WTC11 (cell line): Measurements from ENCODE around the gene NCBP1. TPM values are rescaled to one million over a fixed set of nuclear protein-coding genes. Genes with fewer than 3 reads are reported as not detected.
"Not testable (repeated sequence)": the region's sequence is repeated elsewhere in the genome, so short reads cannot be mapped to it uniquely, and the experiment has no call there.

Source experiments
- ATAC-seq: fragments of 200-7000 bp; cut with Tn5 transposase; 2 replicates; pipeline ENCODE4 v1.10.0; 2021; ENCODE audit warnings: mild to moderate bottlenecking, moderate library complexity
- CTCF ChIA-PET: fragments of 300-600 bp; sonication (Branson Sonifier 250); formaldehyde crosslinking; loops from one replicate; lab custom pipeline; 2021; ENCODE audit warnings: antibody characterized with exemption; lab: Charles Lee
- POLR2A ChIA-PET: fragments of 350-600 bp; sonication (Branson Sonifier 250); formaldehyde crosslinking; loops from one replicate; lab custom pipeline; 2021; ENCODE audit warnings: antibody characterized with exemption; lab: Charles Lee
- DNase-seq: peaks from one replicate; pipeline ENCODE4 v3.0.0; 2021; ENCODE audit warnings: low spot score
- H3K27ac Mint-ChIP-seq: 2 replicates; pipeline ENCODE4 v1.8.0; 2021; ENCODE audit warnings: mixed read lengths
- H3K27me3 Mint-ChIP-seq: 2 replicates; pipeline ENCODE4 v1.8.0; 2021; ENCODE audit warnings: low read depth, mild to moderate bottlenecking, moderate library complexity, mixed read lengths
- H3K36me3 Mint-ChIP-seq: 2 replicates; pipeline ENCODE4 v1.8.0; 2021; ENCODE audit warnings: mixed read lengths
- H3K4me1 Mint-ChIP-seq: 2 replicates; pipeline ENCODE4 v1.8.0; 2022; ENCODE audit warnings: mixed read lengths
- H3K4me3 Mint-ChIP-seq: 2 replicates; pipeline ENCODE4 v1.8.0; 2021; ENCODE audit warnings: mild to moderate bottlenecking, moderate library complexity, mixed read lengths
- H3K9me3 Mint-ChIP-seq: 2 replicates; pipeline ENCODE4 v1.8.0; 2021; ENCODE audit warnings: mixed read lengths
- ATF1 ChIP-seq: sonication (generic); formaldehyde crosslinking; IDR thresholded peaks from 2 replicates; pipeline ENCODE4 v1.8.1; 2023; ENCODE audit warnings: mild to moderate bottlenecking, moderate library complexity, missing genetic modification reagents
- JUN ChIP-seq: sonication (generic); formaldehyde crosslinking; IDR thresholded peaks from 2 replicates; pipeline ENCODE4 v1.8.0; 2023; ENCODE audit warnings: mild to moderate bottlenecking, missing genetic modification reagents
- MXD4 ChIP-seq: fragments of 250-450 bp; sonication (Bioruptor Pico); IDR thresholded peaks from 2 replicates; pipeline ENCODE4 v1.8.0; 2021; ENCODE audit warnings: mild to moderate bottlenecking, moderate library complexity, borderline replicate concordance
- NFATC4 ChIP-seq: fragments of 250-450 bp; sonication (Bioruptor Pico); IDR thresholded peaks from 2 replicates; pipeline ENCODE4 v1.9.0; 2021; ENCODE audit warnings: mild to moderate bottlenecking
- SMAD3 ChIP-seq: sonication (generic); formaldehyde crosslinking; IDR thresholded peaks from 2 replicates; pipeline ENCODE4 v1.8.0; 2022; ENCODE audit warnings: missing genetic modification reagents, mild to moderate bottlenecking, borderline replicate concordance
- TCF7 ChIP-seq: sonication (generic); formaldehyde crosslinking; IDR thresholded peaks from 2 replicates; pipeline ENCODE4 v1.8.0; 2022; ENCODE audit warnings: mild to moderate bottlenecking, low read depth, missing genetic modification reagents, moderate library complexity
- TEAD4 ChIP-seq: sonication (generic); formaldehyde crosslinking; IDR thresholded peaks from 2 replicates; pipeline ENCODE4 v1.8.0; 2022; ENCODE audit warnings: mild to moderate bottlenecking, missing genetic modification reagents
- ZNF121 ChIP-seq: sonication (generic); formaldehyde crosslinking; IDR thresholded peaks from 2 replicates; pipeline ENCODE4 v1.8.0; 2023; ENCODE audit warnings: missing genetic modification reagents
- ZNF138 ChIP-seq: sonication (generic); formaldehyde crosslinking; conservative IDR thresholded peaks from 2 replicates; pipeline ENCODE4 v1.8.1; 2022; ENCODE audit warnings: mild to moderate bottlenecking, moderate library complexity, missing genetic modification reagents
- total RNA-seq: library from RNA; stranded (reverse); gene quantifications from 3 replicates; pipeline ENCODE4 v1.2.3, GENCODE V29; 2021
- TF ChIP-seq, protein P1 (sequence below): fragments of 250-450 bp; sonication (Bioruptor Pico); conservative IDR thresholded peaks from 2 replicates; pipeline ENCODE4 v1.9.0; 2021; ENCODE audit warnings: mild to moderate bottlenecking
- TF ChIP-seq, protein P2 (sequence below): fragments of 250-450 bp; sonication (Bioruptor Pico); IDR thresholded peaks from 2 replicates; pipeline ENCODE4 v1.9.0; 2021; ENCODE audit warnings: mild to moderate bottlenecking, borderline replicate concordance
- TF ChIP-seq, protein P3 (sequence below): sonication (generic); formaldehyde crosslinking; IDR thresholded peaks from 2 replicates; pipeline ENCODE4 v1.8.0; 2022; ENCODE audit warnings: mild to moderate bottlenecking, missing genetic modification reagents
- TF ChIP-seq, protein P4 (sequence below): sonication (generic); formaldehyde crosslinking; IDR thresholded peaks from 2 replicates; pipeline ENCODE4 v1.8.1; 2022; ENCODE audit warnings: mild to moderate bottlenecking, missing genetic modification reagents, moderate library complexity, borderline replicate concordance

The NCBP1 gene
- total RNA-seq, 1 experiment from 2014 or later, result 61.1 TPM

DNA sequence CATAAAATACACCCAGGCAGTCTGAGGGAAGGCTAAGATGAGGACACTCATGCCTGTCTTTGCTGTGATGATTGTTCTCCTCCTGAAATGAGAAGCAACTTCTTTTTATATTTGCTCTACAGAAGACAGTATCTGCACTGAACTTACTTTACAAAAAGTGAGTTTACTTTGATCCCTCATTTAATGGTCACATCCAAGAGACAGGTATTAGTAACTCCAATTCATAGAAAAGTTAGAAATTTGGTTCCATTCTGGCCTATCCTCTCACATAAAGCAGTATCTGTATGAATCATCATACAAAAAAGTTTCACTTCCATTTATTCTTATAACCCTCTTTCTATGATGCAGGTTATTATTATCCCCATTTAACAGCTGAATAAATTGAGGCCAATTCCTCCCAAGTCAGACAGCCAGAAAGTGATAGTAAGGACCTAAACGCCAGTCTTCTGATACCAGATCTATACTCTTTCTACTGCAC is 15.6 kb upstream of the NCBP1 start (continued):
- TF ChIP-seq, protein P1, sequence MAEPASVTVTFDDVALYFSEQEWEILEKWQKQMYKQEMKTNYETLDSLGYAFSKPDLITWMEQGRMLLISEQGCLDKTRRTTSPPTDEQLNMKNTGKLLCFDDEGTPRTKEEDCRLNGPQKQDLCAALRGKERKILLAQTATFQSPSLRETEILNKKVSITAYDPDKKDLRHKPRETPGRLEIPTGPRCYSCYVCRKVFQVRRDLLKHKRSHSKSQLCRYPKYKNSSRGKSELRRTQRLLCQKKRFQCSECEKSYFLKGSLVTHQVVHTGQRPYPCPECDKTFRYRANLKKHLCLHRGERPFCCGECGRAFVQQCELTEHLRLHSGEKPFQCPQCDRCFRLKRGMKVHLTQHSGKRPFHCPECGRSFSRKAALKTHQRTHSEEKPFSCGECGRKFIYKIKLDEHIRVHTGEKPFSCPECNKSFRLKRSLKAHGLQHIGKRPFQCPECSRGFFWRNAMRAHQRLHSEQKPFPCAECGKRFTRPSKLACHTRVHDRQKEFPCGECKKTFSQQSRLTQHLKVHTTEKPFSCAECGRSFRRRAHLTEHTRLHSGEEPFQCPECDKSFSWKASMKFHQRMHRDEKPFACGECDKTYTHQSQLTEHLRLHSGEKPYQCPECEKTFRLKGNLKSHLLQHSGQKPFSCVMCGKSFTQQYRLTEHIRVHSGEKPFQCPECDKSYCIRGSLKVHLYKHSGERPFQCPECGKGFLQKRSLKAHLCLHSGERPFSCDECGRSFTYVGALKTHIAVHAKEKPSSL (CRISPR knock-in tag), result no peak
- TF ChIP-seq, protein P2, sequence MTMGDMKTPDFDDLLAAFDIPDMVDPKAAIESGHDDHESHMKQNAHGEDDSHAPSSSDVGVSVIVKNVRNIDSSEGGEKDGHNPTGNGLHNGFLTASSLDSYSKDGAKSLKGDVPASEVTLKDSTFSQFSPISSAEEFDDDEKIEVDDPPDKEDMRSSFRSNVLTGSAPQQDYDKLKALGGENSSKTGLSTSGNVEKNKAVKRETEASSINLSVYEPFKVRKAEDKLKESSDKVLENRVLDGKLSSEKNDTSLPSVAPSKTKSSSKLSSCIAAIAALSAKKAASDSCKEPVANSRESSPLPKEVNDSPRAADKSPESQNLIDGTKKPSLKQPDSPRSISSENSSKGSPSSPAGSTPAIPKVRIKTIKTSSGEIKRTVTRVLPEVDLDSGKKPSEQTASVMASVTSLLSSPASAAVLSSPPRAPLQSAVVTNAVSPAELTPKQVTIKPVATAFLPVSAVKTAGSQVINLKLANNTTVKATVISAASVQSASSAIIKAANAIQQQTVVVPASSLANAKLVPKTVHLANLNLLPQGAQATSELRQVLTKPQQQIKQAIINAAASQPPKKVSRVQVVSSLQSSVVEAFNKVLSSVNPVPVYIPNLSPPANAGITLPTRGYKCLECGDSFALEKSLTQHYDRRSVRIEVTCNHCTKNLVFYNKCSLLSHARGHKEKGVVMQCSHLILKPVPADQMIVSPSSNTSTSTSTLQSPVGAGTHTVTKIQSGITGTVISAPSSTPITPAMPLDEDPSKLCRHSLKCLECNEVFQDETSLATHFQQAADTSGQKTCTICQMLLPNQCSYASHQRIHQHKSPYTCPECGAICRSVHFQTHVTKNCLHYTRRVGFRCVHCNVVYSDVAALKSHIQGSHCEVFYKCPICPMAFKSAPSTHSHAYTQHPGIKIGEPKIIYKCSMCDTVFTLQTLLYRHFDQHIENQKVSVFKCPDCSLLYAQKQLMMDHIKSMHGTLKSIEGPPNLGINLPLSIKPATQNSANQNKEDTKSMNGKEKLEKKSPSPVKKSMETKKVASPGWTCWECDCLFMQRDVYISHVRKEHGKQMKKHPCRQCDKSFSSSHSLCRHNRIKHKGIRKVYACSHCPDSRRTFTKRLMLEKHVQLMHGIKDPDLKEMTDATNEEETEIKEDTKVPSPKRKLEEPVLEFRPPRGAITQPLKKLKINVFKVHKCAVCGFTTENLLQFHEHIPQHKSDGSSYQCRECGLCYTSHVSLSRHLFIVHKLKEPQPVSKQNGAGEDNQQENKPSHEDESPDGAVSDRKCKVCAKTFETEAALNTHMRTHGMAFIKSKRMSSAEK, result no peak
- no peak for TF ChIP-seq NFATC4 (CRISPR knock-in tag)
- TF ChIP-seq MXD4 (CRISPR knock-in tag), result no peak
- no peak for TF ChIP-seq TEAD4
- TF ChIP-seq ZNF121 (CRISPR knock-in tag), result no peak
- TF ChIP-seq TCF7, result no peak

DNA sequence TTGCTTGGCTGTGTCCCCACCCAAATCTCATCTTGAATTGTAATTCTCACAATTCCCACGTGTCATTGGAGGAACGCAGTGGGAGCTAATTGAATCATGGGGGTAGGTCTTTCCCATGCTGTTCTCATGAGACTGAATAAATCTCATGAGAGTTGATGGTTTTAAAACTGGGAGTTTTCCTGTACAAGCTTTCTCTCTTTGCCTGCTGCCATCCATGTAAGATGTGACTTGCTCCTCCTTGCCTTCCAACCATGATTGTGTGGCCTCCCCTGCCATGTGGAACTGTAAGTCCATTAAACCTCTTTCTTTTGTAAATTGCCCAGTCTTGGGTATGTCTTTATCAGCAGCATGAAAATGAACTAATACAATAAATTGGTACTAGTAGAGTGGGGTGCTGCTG is 13.6 kb upstream of the NCBP1 start:
- H3K4me3 Mint-ChIP-seq, DNase-seq, CTCF ChIA-PET, ATAC-seq, H3K4me1 Mint-ChIP-seq, H3K27ac Mint-ChIP-seq, H3K27me3 Mint-ChIP-seq, POLR2A ChIA-PET: not testable (repeated sequence)
- Mint-ChIP-seq H3K9me3 (peaks cover 41% of the 10 kb centered on the region), H3K36me3 (peaks cover 70% of the 10 kb centered on the region)

DNA sequence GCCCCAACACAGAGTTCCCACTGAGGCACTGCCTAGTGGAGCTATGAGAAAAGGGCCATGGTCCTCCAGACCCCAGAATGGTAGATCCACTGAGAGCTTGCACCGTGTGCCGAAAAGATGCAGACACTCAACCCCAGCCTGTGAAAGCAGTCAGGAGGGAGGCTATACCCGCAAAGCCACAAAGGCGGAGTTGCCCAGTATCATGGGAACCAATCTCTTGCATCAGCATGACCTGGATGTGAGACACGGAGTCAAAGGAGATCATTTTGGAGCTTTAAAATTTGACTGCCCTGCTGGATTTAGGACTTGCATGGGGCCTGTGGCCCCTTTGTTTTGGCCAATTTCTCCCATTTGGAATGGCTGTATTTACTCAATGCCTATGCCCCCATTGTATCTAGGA is 11.1 kb upstream of the NCBP1 start:
- peaks cover 76% of the 10 kb centered on the region for H3K36me3 Mint-ChIP-seq
- H3K27me3 Mint-ChIP-seq, DNase-seq, CTCF ChIA-PET, H3K4me3 Mint-ChIP-seq, ATAC-seq, POLR2A ChIA-PET, H3K27ac Mint-ChIP-seq, H3K4me1 Mint-ChIP-seq: not testable (repeated sequence)
- peaks cover 41% of the 10 kb centered on the region for H3K9me3 Mint-ChIP-seq

DNA sequence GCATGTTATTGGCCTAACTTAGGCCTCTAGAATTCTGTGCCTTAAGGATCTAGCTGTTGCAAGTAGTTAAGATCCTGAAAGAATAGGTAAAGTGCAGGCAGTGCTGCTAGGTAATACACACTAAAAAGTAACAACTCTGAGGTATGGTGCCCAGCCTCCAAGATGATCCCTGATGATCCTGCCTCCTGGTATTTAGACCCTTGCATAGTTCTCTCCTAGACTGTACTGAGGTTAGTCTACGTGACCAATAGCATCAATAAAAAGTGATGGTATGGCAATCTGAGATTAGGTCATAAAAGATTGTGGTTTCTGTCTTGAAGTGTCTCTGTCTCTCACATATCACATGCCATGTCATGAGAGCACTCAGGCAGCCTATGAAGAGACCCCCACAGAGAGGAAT is 9.7 kb upstream of the NCBP1 start:
- H3K4me1 Mint-ChIP-seq, result peaks cover 11% of the 10 kb centered on the region
- CTCF ChIA-PET, result no interaction called here
- H3K27ac Mint-ChIP-seq, result no peak overlapping the region

More for the DNA sequence above, 9.7 kb upstream of the NCBP1 start:
- POLR2A ChIA-PET, result no interaction called here
- ATAC-seq, result no peak
- no peak overlapping the region for H3K4me3 Mint-ChIP-seq
- no peaks in the 10 kb centered on the region for H3K27me3 Mint-ChIP-seq
- no peak for DNase-seq
- no peak for TF ChIP-seq JUN (CRISPR knock-in tag)
- TF ChIP-seq ATF1 (CRISPR knock-in tag), result no peak
- no peak for TF ChIP-seq SMAD3
- TF ChIP-seq, protein P3, sequence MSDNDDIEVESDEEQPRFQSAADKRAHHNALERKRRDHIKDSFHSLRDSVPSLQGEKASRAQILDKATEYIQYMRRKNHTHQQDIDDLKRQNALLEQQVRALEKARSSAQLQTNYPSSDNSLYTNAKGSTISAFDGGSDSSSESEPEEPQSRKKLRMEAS (CRISPR knock-in tag), result no peak
- TF ChIP-seq, protein P4, sequence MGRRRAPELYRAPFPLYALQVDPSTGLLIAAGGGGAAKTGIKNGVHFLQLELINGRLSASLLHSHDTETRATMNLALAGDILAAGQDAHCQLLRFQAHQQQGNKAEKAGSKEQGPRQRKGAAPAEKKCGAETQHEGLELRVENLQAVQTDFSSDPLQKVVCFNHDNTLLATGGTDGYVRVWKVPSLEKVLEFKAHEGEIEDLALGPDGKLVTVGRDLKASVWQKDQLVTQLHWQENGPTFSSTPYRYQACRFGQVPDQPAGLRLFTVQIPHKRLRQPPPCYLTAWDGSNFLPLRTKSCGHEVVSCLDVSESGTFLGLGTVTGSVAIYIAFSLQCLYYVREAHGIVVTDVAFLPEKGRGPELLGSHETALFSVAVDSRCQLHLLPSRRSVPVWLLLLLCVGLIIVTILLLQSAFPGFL, result no peak
- no peak for TF ChIP-seq ZNF138 (CRISPR knock-in tag)
- peaks cover 41% of the 10 kb centered on the region for H3K9me3 Mint-ChIP-seq
- H3K36me3 Mint-ChIP-seq, result peaks cover 65% of the 10 kb centered on the region
